DOHH2 (cell line): ENCODE results near the gene IL6R.

Source experiments
- H3F3A ChIP-seq: fragments of 200-600 bp; sonication (generic), shearing (Covaris generic); 2 replicates; pipeline ENCODE4 v1.6.0; 2016; ENCODE audit warnings: antibody characterized with exemption, mild to moderate bottlenecking; ENCODE audit not compliant: control insufficient read depth, insufficient read depth
- H3K27ac ChIP-seq: fragments of 200-600 bp; sonication (generic); 2 replicates; pipeline ENCODE4 v1.5.1; 2014; ENCODE audit warnings: low read depth, mild to moderate bottlenecking, low read length, moderate library complexity
- H3K27me3 ChIP-seq: fragments of 200-600 bp; sonication (generic); 2 replicates; pipeline ENCODE4 v1.6.1; 2014; ENCODE audit warnings: mild to moderate bottlenecking, low read length, mixed read lengths; ENCODE audit not compliant: control insufficient read depth
- H3K36me3 ChIP-seq: fragments of 200-600 bp; sonication (generic); 2 replicates; pipeline ENCODE4 v1.6.1; 2014; ENCODE audit warnings: mild to moderate bottlenecking, low read length, moderate library complexity, mixed read lengths; ENCODE audit not compliant: control insufficient read depth
- H3K4me1 ChIP-seq: fragments of 200-600 bp; sonication (generic); 2 replicates; pipeline ENCODE4 v1.6.1; 2014; ENCODE audit warnings: mild to moderate bottlenecking, low read length, mixed read lengths; ENCODE audit not compliant: control insufficient read depth
- H3K4me2 ChIP-seq: fragments of 200-600 bp; sonication (generic); 2 replicates; pipeline ENCODE4 v1.6.0; 2014; ENCODE audit warnings: mild to moderate bottlenecking, low read length, moderate library complexity
- H3K4me3 ChIP-seq: fragments of 200-600 bp; sonication (generic); 2 replicates; pipeline ENCODE4 v1.5.1; 2014; ENCODE audit warnings: mild to moderate bottlenecking, low read length, mixed read lengths
- H3K79me2 ChIP-seq: fragments of 200-600 bp; sonication (generic); 2 replicates; pipeline ENCODE4 v1.6.1; 2014; ENCODE audit warnings: mild to moderate bottlenecking, low read length, mixed read lengths; ENCODE audit not compliant: control insufficient read depth
- H3K9me2 ChIP-seq: fragments of 200-600 bp; sonication (generic); replicated peaks from 2 replicates; pipeline ENCODE4 v1.6.1; 2014; ENCODE audit warnings: mild to moderate bottlenecking, low read length, mixed read lengths; ENCODE audit not compliant: control insufficient read depth
- H3K9me3 ChIP-seq: fragments of 200-600 bp; sonication (generic); 2 replicates; pipeline ENCODE4 v1.6.1; 2014; ENCODE audit warnings: antibody characterized with exemption, low read length, mixed read lengths; ENCODE audit not compliant: control insufficient read depth, insufficient read depth
- H4K20me1 ChIP-seq: fragments of 200-600 bp; sonication (generic); 2 replicates; pipeline ENCODE4 v1.6.0; 2014; ENCODE audit warnings: low read depth, mild to moderate bottlenecking, antibody characterized with exemption, low read length, moderate library complexity; ENCODE audit not compliant: control insufficient read depth, insufficient read depth
- EZH2phosphoT487 ChIP-seq: fragments of 200-600 bp; sonication (generic); IDR thresholded peaks from 2 replicates; pipeline ENCODE4 v1.6.1; 2017; ENCODE audit warnings: borderline replicate concordance, mild to moderate bottlenecking, antibody characterized with exemption, low read length, moderate library complexity, mixed read lengths
- TF ChIP-seq, protein P1 (sequence below): fragments of 200-600 bp; sonication (generic); IDR thresholded peaks from one replicate; pipeline ENCODE4 v1.5.1; 2014; ENCODE audit warnings: antibody characterized with exemption, mild to moderate bottlenecking, low read depth, low read length; ENCODE audit not compliant: poor library complexity, severe bottlenecking

Gene IL6R

DNA sequence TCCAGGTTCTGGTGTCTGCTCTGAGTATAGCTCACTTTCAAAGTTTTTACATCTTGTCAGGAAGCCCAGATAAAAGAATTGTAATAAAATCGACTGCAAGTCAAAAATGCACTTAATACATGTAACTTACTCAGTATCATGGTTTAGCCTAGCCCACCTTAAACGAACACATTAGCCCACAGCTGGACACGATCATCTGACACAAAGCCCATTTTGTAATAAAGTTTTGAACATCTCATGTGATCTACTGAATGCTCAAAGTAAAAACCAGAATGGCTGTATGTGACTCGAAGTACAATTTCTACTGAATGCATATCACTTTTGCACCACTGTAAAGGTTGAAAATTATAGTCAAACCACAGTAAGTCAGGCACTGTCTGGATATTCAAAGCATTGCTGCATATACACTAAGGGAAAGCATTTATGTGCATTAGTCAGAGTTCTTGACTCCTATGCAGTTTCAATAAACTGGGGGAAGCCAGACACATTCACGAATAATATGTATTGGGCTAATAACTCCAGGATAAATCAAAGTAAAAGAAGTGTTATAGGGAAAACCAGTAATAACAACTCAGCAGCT lies 84.6 kb downstream of the IL6R start:
- H3K4me2 ChIP-seq, result no peak overlapping the region
- H3F3A ChIP-seq, result 0 out of 2 replicates have a peak, but pooled peaks cover 2% of the 10 kb centered on the region
- H3K27me3 ChIP-seq, result no peaks in the 10 kb centered on the region
- peaks cover 47% of the 10 kb centered on the region for H3K4me1 ChIP-seq
- no peaks in the 10 kb centered on the region for H3K9me3 ChIP-seq
- no peaks in the 10 kb centered on the region for H3K9me2 ChIP-seq
- no peak overlapping the region for H3K27ac ChIP-seq
- H3K4me3 ChIP-seq, result no peak overlapping the region
- H4K20me1 ChIP-seq, result no peaks in the 10 kb centered on the region
- TF ChIP-seq, protein P1, sequence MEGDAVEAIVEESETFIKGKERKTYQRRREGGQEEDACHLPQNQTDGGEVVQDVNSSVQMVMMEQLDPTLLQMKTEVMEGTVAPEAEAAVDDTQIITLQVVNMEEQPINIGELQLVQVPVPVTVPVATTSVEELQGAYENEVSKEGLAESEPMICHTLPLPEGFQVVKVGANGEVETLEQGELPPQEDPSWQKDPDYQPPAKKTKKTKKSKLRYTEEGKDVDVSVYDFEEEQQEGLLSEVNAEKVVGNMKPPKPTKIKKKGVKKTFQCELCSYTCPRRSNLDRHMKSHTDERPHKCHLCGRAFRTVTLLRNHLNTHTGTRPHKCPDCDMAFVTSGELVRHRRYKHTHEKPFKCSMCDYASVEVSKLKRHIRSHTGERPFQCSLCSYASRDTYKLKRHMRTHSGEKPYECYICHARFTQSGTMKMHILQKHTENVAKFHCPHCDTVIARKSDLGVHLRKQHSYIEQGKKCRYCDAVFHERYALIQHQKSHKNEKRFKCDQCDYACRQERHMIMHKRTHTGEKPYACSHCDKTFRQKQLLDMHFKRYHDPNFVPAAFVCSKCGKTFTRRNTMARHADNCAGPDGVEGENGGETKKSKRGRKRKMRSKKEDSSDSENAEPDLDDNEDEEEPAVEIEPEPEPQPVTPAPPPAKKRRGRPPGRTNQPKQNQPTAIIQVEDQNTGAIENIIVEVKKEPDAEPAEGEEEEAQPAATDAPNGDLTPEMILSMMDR, result no peak
- TF ChIP-seq EZH2phosphoT487, result no peak
- H3K79me2 ChIP-seq, result no peaks in the 10 kb centered on the region
- H3K36me3 ChIP-seq, result no peaks in the 10 kb centered on the region

DNA sequence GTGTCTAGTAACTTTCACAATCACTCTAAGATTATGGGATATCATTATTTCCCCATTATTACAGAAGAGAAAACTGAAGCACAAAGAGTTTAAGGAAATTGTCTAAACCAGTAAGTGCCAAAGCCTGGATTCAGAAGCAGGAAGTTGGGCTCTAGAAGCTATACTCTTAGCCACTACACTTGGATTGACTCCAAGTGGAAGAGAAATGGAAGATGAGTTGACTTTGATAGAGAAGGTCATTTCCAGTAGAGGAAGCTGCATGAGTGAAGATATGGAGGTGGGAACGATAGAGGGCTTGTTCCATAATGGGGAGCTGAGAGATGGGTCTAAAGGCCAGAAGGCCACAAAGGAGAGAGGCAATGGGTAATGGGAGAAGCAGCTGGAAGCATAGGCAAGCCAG lies 85.2 kb downstream of the IL6R start:
- Histone ChIP-seq H3K4me2 (peak overlapping the region; percentile 10; the same call in 1 of the 2 replicates), H3K9me3 (no peaks in the 10 kb centered on the region), H3K36me3 (no peaks in the 10 kb centered on the region), H3K9me2 (no peaks in the 10 kb centered on the region), H3K4me3 (no peak overlapping the region), H4K20me1 (no peaks in the 10 kb centered on the region), H3F3A (peaks cover 2% of the 10 kb centered on the region; the same call in 1 of the 2 replicates), H3K27ac (no peak overlapping the region), H3K27me3 (no peaks in the 10 kb centered on the region), H3K4me1 (peaks cover 52% of the 10 kb centered on the region), H3K79me2 (no peaks in the 10 kb centered on the region)
- TF ChIP-seq, protein P1, result no peak
- TF ChIP-seq EZH2phosphoT487, result no peak

DNA sequence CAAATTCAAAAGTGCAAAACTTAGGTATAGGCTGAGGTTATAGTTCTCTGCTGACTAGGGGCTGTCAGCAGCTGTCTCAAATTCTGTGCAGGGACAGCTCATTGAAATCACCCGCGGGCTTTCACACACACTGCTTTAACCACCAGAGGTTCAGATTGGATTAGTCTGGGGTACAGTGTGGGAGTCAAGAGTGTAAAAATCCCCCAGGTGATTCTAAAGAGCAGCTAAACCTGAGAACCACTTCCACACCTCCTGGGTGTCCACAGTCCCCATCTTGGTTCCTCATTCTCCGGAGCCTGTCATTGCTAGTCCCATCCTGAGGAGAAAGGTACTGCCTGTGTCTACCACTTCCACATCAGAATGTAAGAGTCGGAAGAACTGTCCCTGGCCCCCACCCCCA lies 87.0 kb downstream of the IL6R start:
- Histone ChIP-seq H3K27me3 (no peaks in the 10 kb centered on the region), H3K27ac (peak overlapping the region; percentile 56), H3K9me2 (no peaks in the 10 kb centered on the region), H3K36me3 (no peaks in the 10 kb centered on the region), H3K79me2 (no peaks in the 10 kb centered on the region), H3K4me2 (peak overlapping the region; percentile 67), H4K20me1 (no peaks in the 10 kb centered on the region), H3K9me3 (no peaks in the 10 kb centered on the region), H3F3A (peaks cover 16% of the 10 kb centered on the region), H3K4me1 (peaks cover 70% of the 10 kb centered on the region), H3K4me3 (peak overlapping the region; percentile 51)
- TF ChIP-seq, protein P1, result no peak
- no peak for TF ChIP-seq EZH2phosphoT487
